Cardiac muscle cell (in vitro differentiated cells and primary cell): ENCODE results near the gene SIL1. TPM values are rescaled to one million over a fixed set of nuclear protein-coding genes. Genes with fewer than 3 reads are reported as not detected.
"Not testable (repeated sequence)": the region's sequence is repeated elsewhere in the genome, so short reads cannot be mapped to it uniquely, and the experiment has no call there.

Experiments
- DNase-seq, 2 donors: peaks; one replicate each; pipeline versions ENCODE4 v3.0.0 to v3.0.0-alpha.2; 2010 to 2017; ENCODE audit warnings: low read depth in 1 of 2, low spot score in 1 of 2
- H3K27ac ChIP-seq: fragments of 200-600 bp; sonication (generic); 2 replicates; pipeline ENCODE4 v1.5.1; 2016
- H3K27me3 ChIP-seq: fragments of 200-600 bp; sonication (generic); 2 replicates; pipeline ENCODE4 v1.6.0; 2016; ENCODE audit warnings: control low read depth
- H3K36me3 ChIP-seq: fragments of 200-600 bp; sonication (generic); 2 replicates; pipeline ENCODE4 v1.5.1; 2016; ENCODE audit warnings: control low read depth
- H3K4me1 ChIP-seq: fragments of 200-600 bp; sonication (generic); 2 replicates; pipeline ENCODE4 v1.8.1; 2017; ENCODE audit warnings: low read depth, mild to moderate bottlenecking, mixed run types
- H3K4me3 ChIP-seq: fragments of 200-600 bp; sonication (generic); 2 replicates; pipeline ENCODE4 v1.5.1; 2016; ENCODE audit warnings: mild to moderate bottlenecking
- H3K9me3 ChIP-seq: fragments of 200-600 bp; sonication (generic); 2 replicates; pipeline ENCODE4 v1.5.1; 2017; ENCODE audit warnings: low read depth, mild to moderate bottlenecking, control low read depth
- CTCF ChIP-seq: IDR thresholded peaks from 2 replicates; pipeline ENCODE4 v1.5.1; 2012; ENCODE audit warnings: low read depth, mild to moderate bottlenecking, low read length
- polyA plus RNA-seq: library from polyadenylated mRNA; unstranded; fragments of >200 nt; fragmentation: Nextera tagmentation; extraction: Ambion mirVana; gene quantifications from 2 replicates; pipeline ENCODE4 v1.2.1, GENCODE V29; 2016
- total RNA-seq: library from RNA; depleted of rRNA; stranded (reverse); fragments of >200 nt; gene quantifications from 2 replicates; pipeline ENCODE4 v1.2.3, GENCODE V29; 2016

Gene SIL1
- total and polyA plus RNA-seq, 2 experiments from 2014 or later: 40.5 to 49.8 TPM

GRCh38 chr5:139014726-139015125 is 183.4 kb downstream of the SIL1 start:
- Histone ChIP-seq H3K27me3 (no peaks in the 10 kb centered on the region), H3K27ac (no peak overlapping the region), H3K4me3 (no peak overlapping the region), H3K4me1 (peaks cover 19% of the 10 kb centered on the region), H3K36me3 (no peaks in the 10 kb centered on the region), H3K9me3 (no peaks in the 10 kb centered on the region)
- TF ChIP-seq CTCF: no peak
- peak in 1 of 2 donors; percentile 73 for DNase-seq

GRCh38 chr5:139012176-139012575 is 186.0 kb downstream of the SIL1 start:
- no peaks in the 10 kb centered on the region for H3K27me3 ChIP-seq
- H3K4me1 ChIP-seq: peaks cover 5% of the 10 kb centered on the region
- no peak for DNase-seq
- no peak overlapping the region for H3K4me3 ChIP-seq
- no peaks in the 10 kb centered on the region for H3K36me3 ChIP-seq
- no peaks in the 10 kb centered on the region for H3K9me3 ChIP-seq
- H3K27ac ChIP-seq: no peak overlapping the region
- TF ChIP-seq CTCF: no peak

GRCh38 chr5:139011156-139011555 is 187.0 kb downstream of the SIL1 start:
- DNase-seq, H3K36me3 ChIP-seq, H3K4me1 ChIP-seq, H3K27me3 ChIP-seq, H3K9me3 ChIP-seq: not testable (repeated sequence)
- peak overlapping the region; percentile 23 for H3K4me3 ChIP-seq
- peak overlapping the region; percentile 75 for H3K27ac ChIP-seq

- H3K27ac ChIP-seq: no peak overlapping the region
- H3K9me3 ChIP-seq: no peaks in the 10 kb centered on the region
- H3K4me3 ChIP-seq: no peak overlapping the region
- TF ChIP-seq CTCF: no peak
- H3K27me3 ChIP-seq: no peaks in the 10 kb centered on the region
- H3K4me1 ChIP-seq: no peaks in the 10 kb centered on the region
- peak in 1 of 2 donors; percentile 6 for DNase-seq
- H3K36me3 ChIP-seq: no peaks in the 10 kb centered on the region
Measured at GRCh38 chr5:139004374-139005307, 193.5 kb downstream of the SIL1 start.

GRCh38 chr5:138999674-139000073 is 198.5 kb downstream of the SIL1 start:
- Histone ChIP-seq H3K4me1 (no peaks in the 10 kb centered on the region), H3K27ac (no peak overlapping the region), H3K9me3 (no peaks in the 10 kb centered on the region), H3K27me3 (no peaks in the 10 kb centered on the region), H3K36me3 (no peaks in the 10 kb centered on the region), H3K4me3 (no peak overlapping the region)
- DNase-seq: no peak
- TF ChIP-seq CTCF: no peak

- H3K4me1 ChIP-seq: no peaks in the 10 kb centered on the region
- no peaks in the 10 kb centered on the region for H3K9me3 ChIP-seq
- no peak overlapping the region for H3K27ac ChIP-seq
- no peak for TF ChIP-seq CTCF
- H3K36me3 ChIP-seq: no peaks in the 10 kb centered on the region
- H3K4me3 ChIP-seq: no peak overlapping the region
- no peaks in the 10 kb centered on the region for H3K27me3 ChIP-seq
- no peak for DNase-seq
Measured at GRCh38 chr5:138998521-138998920, 199.6 kb downstream of the SIL1 start.
